Adipocyte (in vitro differentiated cells): ENCODE measurements around the gene GUCA2B.

Experiments used
- DNase-seq: peaks from one replicate; pipeline ENCODE4 v3.0.0-alpha.2; 2015; ENCODE audit warnings: low read depth
- H3K27me3 ChIP-seq: replicated peaks from 2 replicates; pipeline ENCODE4 v1.7.0; 2013; ENCODE audit warnings: mild to moderate bottlenecking, low read length, moderate library complexity; ENCODE audit not compliant: control insufficient read depth, insufficient read depth
- H3K36me3 ChIP-seq: 2 replicates; pipeline ENCODE4 v1.7.0; 2013; ENCODE audit warnings: low read length, mild to moderate bottlenecking, moderate library complexity; ENCODE audit not compliant: control insufficient read depth, insufficient read depth, severe bottlenecking
- H3K4me1 ChIP-seq: 2 replicates; pipeline ENCODE4 v1.7.0; 2013; ENCODE audit warnings: mild to moderate bottlenecking, low read length, moderate library complexity; ENCODE audit not compliant: control insufficient read depth, insufficient read depth
- H3K4me3 ChIP-seq: 2 replicates; pipeline ENCODE4 v1.7.0; 2013; ENCODE audit warnings: mild to moderate bottlenecking, low read length, moderate library complexity
- H3K9ac ChIP-seq: 2 replicates; pipeline ENCODE4 v1.7.0; 2013; ENCODE audit warnings: mild to moderate bottlenecking, low read length, moderate library complexity
- H3K9me3 ChIP-seq: 2 replicates; pipeline ENCODE4 v1.7.0; 2013; ENCODE audit warnings: mild to moderate bottlenecking, low read length, moderate library complexity; ENCODE audit not compliant: control insufficient read depth

GUCA2B gene

GRCh38 chr1:42157667-42158066, 4.5 kb downstream of the GUCA2B start:
- no peaks in the 10 kb centered on the region for H3K36me3 ChIP-seq
- H3K9me3 ChIP-seq: peaks cover 21% of the 10 kb centered on the region
- H3K27me3 ChIP-seq: peaks cover 24% of the 10 kb centered on the region
- H3K4me3 ChIP-seq: no peak overlapping the region
- no peak overlapping the region for H3K9ac ChIP-seq
- H3K4me1 ChIP-seq: no peaks in the 10 kb centered on the region
- DNase-seq: no peak

GRCh38 chr1:42158189-42158588, 5.0 kb downstream of the GUCA2B start:
- no peak overlapping the region for H3K4me3 ChIP-seq
- H3K27me3 ChIP-seq: peaks cover 24% of the 10 kb centered on the region
- H3K9ac ChIP-seq: no peak overlapping the region
- H3K36me3 ChIP-seq: no peaks in the 10 kb centered on the region
- peaks cover 21% of the 10 kb centered on the region for H3K9me3 ChIP-seq
- H3K4me1 ChIP-seq: no peaks in the 10 kb centered on the region
- DNase-seq: no peak

GRCh38 chr1:42162181-42162580, 9.0 kb downstream of the GUCA2B start:
- Histone ChIP-seq H3K36me3 (no peaks in the 10 kb centered on the region), H3K4me3 (no peak overlapping the region), H3K27me3 (peaks cover 17% of the 10 kb centered on the region), H3K9me3 (peaks cover 21% of the 10 kb centered on the region), H3K4me1 (no peaks in the 10 kb centered on the region), H3K9ac (no peak overlapping the region)
- no peak for DNase-seq

GRCh38 chr1:42163114-42163513, 9.9 kb downstream of the GUCA2B start:
- H3K9ac ChIP-seq: no peak overlapping the region
- H3K9me3 ChIP-seq: peaks cover 21% of the 10 kb centered on the region
- H3K27me3 ChIP-seq: peaks cover 17% of the 10 kb centered on the region
- no peaks in the 10 kb centered on the region for H3K36me3 ChIP-seq
- no peaks in the 10 kb centered on the region for H3K4me1 ChIP-seq
- DNase-seq: no peak
- no peak overlapping the region for H3K4me3 ChIP-seq

- DNase-seq: no peak
- no peaks in the 10 kb centered on the region for H3K36me3 ChIP-seq
Observed at GRCh38 chr1:42163536-42164503, 10.6 kb downstream of the GUCA2B start.

GRCh38 chr1:42164551-42165420, 11.6 kb downstream of the GUCA2B start, which contains the start of gene GUCA2A:
GUCA2A (minus strand) TSS chr1:42164745; CDS start chr1:42164712, 33 bp downstream.
- H3K9me3 ChIP-seq: peaks cover 17% of the 10 kb centered on the region
- no peak within 1 kb of the TSS for H3K9ac ChIP-seq
- H3K27me3 ChIP-seq: peaks cover 17% of the 10 kb centered on the region
- H3K36me3 ChIP-seq: no peaks in the 10 kb centered on the region
- no peak for DNase-seq
- H3K4me1 ChIP-seq: no peaks in the 10 kb centered on the region
- H3K4me3 ChIP-seq: no peak within 1 kb of the TSS

More at GRCh38 chr1:42163536-42164503, 10.6 kb downstream of the GUCA2B start:
- Histone ChIP-seq H3K27me3 (peaks cover 17% of the 10 kb centered on the region), H3K9ac (no peak overlapping the region), H3K4me1 (no peaks in the 10 kb centered on the region), H3K4me3 (no peak overlapping the region), H3K9me3 (peaks cover 21% of the 10 kb centered on the region)

GRCh38 chr1:42165511-42166210, 12.5 kb downstream of the GUCA2B start:
- H3K36me3 ChIP-seq: no peaks in the 10 kb centered on the region
- H3K9ac ChIP-seq: no peak overlapping the region
- H3K9me3 ChIP-seq: peaks cover 8% of the 10 kb centered on the region
- DNase-seq: peak; percentile 57
- no peaks in the 10 kb centered on the region for H3K4me1 ChIP-seq
- peaks cover 17% of the 10 kb centered on the region for H3K27me3 ChIP-seq
- no peak overlapping the region for H3K4me3 ChIP-seq

- Histone ChIP-seq H3K4me3 (no peak overlapping the region), H3K27me3 (peaks cover 15% of the 10 kb centered on the region), H3K9me3 (no peaks in the 10 kb centered on the region), H3K36me3 (no peaks in the 10 kb centered on the region), H3K4me1 (no peaks in the 10 kb centered on the region), H3K9ac (no peak overlapping the region)
- no peak for DNase-seq
Observed at GRCh38 chr1:42167611-42168390, 14.6 kb downstream of the GUCA2B start.

- DNase-seq: no peak
- Histone ChIP-seq H3K9me3 (no peaks in the 10 kb centered on the region), H3K27me3 (peaks cover 10% of the 10 kb centered on the region), H3K4me1 (no peaks in the 10 kb centered on the region), H3K4me3 (no peak overlapping the region), H3K9ac (no peak overlapping the region), H3K36me3 (no peaks in the 10 kb centered on the region)
Observed at GRCh38 chr1:42168391-42168670, 15.1 kb downstream of the GUCA2B start.

- DNase-seq: no peak
- Histone ChIP-seq H3K9ac (no peak overlapping the region), H3K36me3 (no peaks in the 10 kb centered on the region), H3K4me3 (no peak overlapping the region), H3K9me3 (no peaks in the 10 kb centered on the region), H3K4me1 (peaks cover 4% of the 10 kb centered on the region), H3K27me3 (peaks cover 7% of the 10 kb centered on the region)
Observed at GRCh38 chr1:42168763-42169162, 15.6 kb downstream of the GUCA2B start.
